Activated CD8-positive, alpha-beta T cell treated with anti-CD3 and anti-CD28 coated beads for 36 hours (primary cell): ENCODE results near the gene PTPN13. TPM values are rescaled to one million over a fixed set of nuclear protein-coding genes. Genes with fewer than 3 reads are reported as not detected.

Source experiments
- ATAC-seq: fragments of 200-7000 bp; cut with Tn5 transposase; one replicate; pipeline ENCODE4 v1.10.0; 2021; ENCODE audit warnings: mild to moderate bottlenecking, moderate library complexity
- CTCF ChIA-PET: fragments of 350-600 bp; sonication (Branson Sonifier 250); formaldehyde crosslinking; loops from one replicate; lab custom pipeline; 2021; ENCODE audit warnings: antibody characterized with exemption; lab: Charles Lee
- POLR2A ChIA-PET: fragments of 350-600 bp; sonication (Branson Sonifier 250); formaldehyde crosslinking; loops from one replicate; lab custom pipeline; 2021; ENCODE audit warnings: antibody characterized with exemption; lab: Charles Lee
- DNase-seq: peaks from one replicate; pipeline ENCODE4 v3.0.0-alpha.2; 2020
- H3K27ac Mint-ChIP-seq: one replicate; pipeline ENCODE4 v1.8.0; 2021; ENCODE audit warnings: mild to moderate bottlenecking, mixed read lengths
- H3K27me3 Mint-ChIP-seq: one replicate; pipeline ENCODE4 v1.8.0; 2021; ENCODE audit warnings: mixed read lengths
- H3K36me3 Mint-ChIP-seq: one replicate; pipeline ENCODE4 v1.8.0; 2021; ENCODE audit warnings: low read depth, mixed read lengths
- H3K4me1 Mint-ChIP-seq: one replicate; pipeline ENCODE4 v1.8.0; 2021; ENCODE audit warnings: low read depth, mixed read lengths
- H3K4me3 Mint-ChIP-seq: one replicate; pipeline ENCODE4 v1.8.0; 2021; ENCODE audit warnings: mild to moderate bottlenecking, moderate library complexity, mixed read lengths
- H3K9me3 Mint-ChIP-seq: one replicate; pipeline ENCODE4 v1.8.0; 2021; ENCODE audit warnings: mixed read lengths
- CTCF ChIP-seq: fragments of 200-600 bp; IDR thresholded peaks from one replicate; pipeline ENCODE4 v1.8.0; 2022; ENCODE audit warnings: antibody characterized with exemption, mild to moderate bottlenecking
- intact Hi-C: fragments of 100-400 bp; cut with micrococcal nuclease; formaldehyde crosslinking; loops from one replicate; pipeline ENCODE4 v1.10.0; 2022
- total RNA-seq, 2 experiments: library from RNA; stranded (reverse); gene quantifications; one replicate each; pipeline ENCODE4 v1.2.3, GENCODE V29; 2021

Gene PTPN13
- total RNA-seq, 2 experiments from 2014 or later, result 0.27 to 0.38 TPM

- ATAC-seq (no peak), DNase-seq (no peak)
- no peaks in the 10 kb centered on the region for H3K36me3 Mint-ChIP-seq
- H3K27ac Mint-ChIP-seq, result no peak overlapping the region
- intact Hi-C loops, result no loop called here
- H3K4me3 Mint-ChIP-seq, result no peak overlapping the region
- POLR2A ChIA-PET, result no interaction called here
- no peak for TF ChIP-seq CTCF
- no peaks in the 10 kb centered on the region for H3K4me1 Mint-ChIP-seq
- CTCF ChIA-PET, result interaction anchor here (1.3 kb wide), 1 partner anchor 126 kb away, joined by 3 read pairs; no protein-coding TSS in a partner anchor
- peaks cover 2% of the 10 kb centered on the region for H3K27me3 Mint-ChIP-seq
- H3K9me3 Mint-ChIP-seq, result no peaks in the 10 kb centered on the region
These were observed 27.3 kb downstream of the PTPN13 start for GRCh38 chr4:86621435-86621834.

- Mint-ChIP-seq H3K36me3 (no peaks in the 10 kb centered on the region), H3K27ac (no peak overlapping the region), H3K4me3 (no peak overlapping the region), H3K4me1 (no peaks in the 10 kb centered on the region), H3K27me3 (no peaks in the 10 kb centered on the region), H3K9me3 (no peaks in the 10 kb centered on the region)
- no peak for ATAC-seq
- no peak for TF ChIP-seq CTCF
- ChIA-PET CTCF (no interaction called here), POLR2A (no interaction called here)
- DNase-seq, result no peak
- intact Hi-C loops, result no loop called here
These were observed 32.0 kb downstream of the PTPN13 start for GRCh38 chr4:86626066-86626465.

- Mint-ChIP-seq H3K27ac (no peak overlapping the region), H3K36me3 (no peaks in the 10 kb centered on the region), H3K4me1 (no peaks in the 10 kb centered on the region), H3K4me3 (no peak overlapping the region), H3K9me3 (no peaks in the 10 kb centered on the region), H3K27me3 (no peaks in the 10 kb centered on the region)
- ChIA-PET CTCF (no interaction called here), POLR2A (no interaction called here)
- no peak for DNase-seq
- TF ChIP-seq CTCF, result no peak
- ATAC-seq, result no peak
- intact Hi-C loops, result no loop called here
These were observed 33.5 kb downstream of the PTPN13 start for GRCh38 chr4:86627462-86628135.

- no peak overlapping the region for H3K27ac Mint-ChIP-seq
- intact Hi-C loops, result no loop called here
- H3K4me1 Mint-ChIP-seq, result no peaks in the 10 kb centered on the region
- no peaks in the 10 kb centered on the region for H3K27me3 Mint-ChIP-seq
- H3K4me3 Mint-ChIP-seq, result no peak overlapping the region
- TF ChIP-seq CTCF, result no peak
- H3K9me3 Mint-ChIP-seq, result no peaks in the 10 kb centered on the region
- CTCF ChIA-PET, result interaction anchor here (0.8 kb wide), 1 partner anchor 468 kb away, joined by 3 read pairs; no protein-coding TSS in a partner anchor
- POLR2A ChIA-PET, result no interaction called here
- H3K36me3 Mint-ChIP-seq, result no peaks in the 10 kb centered on the region
- ATAC-seq, result no peak
- DNase-seq, result no peak
These were observed 36.5 kb downstream of the PTPN13 start for GRCh38 chr4:86630629-86631028.

- CTCF ChIA-PET, result no interaction called here
- no peaks in the 10 kb centered on the region for H3K36me3 Mint-ChIP-seq
- no peak for TF ChIP-seq CTCF
- ATAC-seq (no peak), DNase-seq (no peak)
- POLR2A ChIA-PET, result interaction anchor here (0.6 kb wide), 1 partner anchor 163 kb away, joined by 3 read pairs; no protein-coding TSS in a partner anchor
- no peaks in the 10 kb centered on the region for H3K9me3 Mint-ChIP-seq
- H3K27me3 Mint-ChIP-seq, result no peaks in the 10 kb centered on the region
- intact Hi-C loops, result no loop called here
- no peaks in the 10 kb centered on the region for H3K4me1 Mint-ChIP-seq
- H3K27ac Mint-ChIP-seq, result no peak overlapping the region
- H3K4me3 Mint-ChIP-seq, result no peak overlapping the region
These were observed 37.1 kb downstream of the PTPN13 start for GRCh38 chr4:86631166-86631565.
